ENCODE data around the gene RAD51B. TPM values are rescaled to one million over a fixed set of nuclear protein-coding genes. Genes with fewer than 3 reads are reported as not detected.

RAD51B gene
- total RNA-seq, 2 donors from 2014 or later, result 42.6 to 50.0 TPM

GRCh38 chr14:68534276-68534675 lies 714.7 kb downstream of the RAD51B start:
- ATAC-seq (replicated peaks in 1 of 2), result no peak
- H3K27me3 Mint-ChIP-seq (ENCODE audit: low read depth), result no peaks in the 10 kb centered on the region
- peaks cover 2 to 18% of the 10 kb centered on the region in 2 donors for H3K36me3 Mint-ChIP-seq (ENCODE audit: insufficient read depth in 2 of 2)
- DNase-seq, result no peak
- no peak overlapping the region for H3K27ac Mint-ChIP-seq
- H3K9me3 Mint-ChIP-seq, result peaks cover 6 to 7% of the 10 kb centered on the region in 2 donors
- no peaks in the 10 kb centered on the region for H3K4me1 Mint-ChIP-seq (ENCODE audit: low read depth)
- no peak overlapping the region for H3K4me3 Mint-ChIP-seq

GRCh38 chr14:68535404-68536017 lies 715.9 kb downstream of the RAD51B start:
- Mint-ChIP-seq H3K4me3 (no peak overlapping the region), H3K9me3 (peaks cover 2 to 7% of the 10 kb centered on the region in 2 donors), H3K36me3 (ENCODE audit: insufficient read depth in 2 of 2) (peaks cover 2 to 5% of the 10 kb centered on the region in 2 donors), H3K4me1 (ENCODE audit: low read depth) (no peaks in the 10 kb centered on the region), H3K27ac (no peak overlapping the region), H3K27me3 (ENCODE audit: low read depth) (no peaks in the 10 kb centered on the region)
- no peak for DNase-seq
- ATAC-seq (replicated peaks in 1 of 2), result no peak

- no peak for ATAC-seq (replicated peaks in 1 of 2)
- H3K27me3 Mint-ChIP-seq (ENCODE audit: low read depth), result no peaks in the 10 kb centered on the region
- H3K9me3 Mint-ChIP-seq, result peaks cover 0 to 5% of the 10 kb centered on the region in 2 donors
Observed at GRCh38 chr14:68536018-68536410, 716.4 kb downstream of the RAD51B start.

GRCh38 chr14:68538639-68539038 lies 719.1 kb downstream of the RAD51B start:
- no peaks in the 10 kb centered on the region for H3K36me3 Mint-ChIP-seq (ENCODE audit: insufficient read depth in 2 of 2)
- DNase-seq, result no peak
- no peak overlapping the region for H3K4me3 Mint-ChIP-seq
- H3K9me3 Mint-ChIP-seq, result peaks cover 0 to 1% of the 10 kb centered on the region in 2 donors
- ATAC-seq (replicated peaks in 1 of 2), result no peak
- no peak overlapping the region for H3K27ac Mint-ChIP-seq
- no peaks in the 10 kb centered on the region for H3K27me3 Mint-ChIP-seq (ENCODE audit: low read depth)
- H3K4me1 Mint-ChIP-seq (ENCODE audit: low read depth), result no peaks in the 10 kb centered on the region

More at GRCh38 chr14:68536018-68536410, 716.4 kb downstream of the RAD51B start:
- no peak for DNase-seq
- no peaks in the 10 kb centered on the region for H3K4me1 Mint-ChIP-seq (ENCODE audit: low read depth)
- H3K27ac Mint-ChIP-seq, result no peak overlapping the region
- H3K36me3 Mint-ChIP-seq (ENCODE audit: insufficient read depth in 2 of 2), result peaks cover under 1 to 2% of the 10 kb centered on the region in 2 donors
- no peak overlapping the region for H3K4me3 Mint-ChIP-seq

GRCh38 chr14:68539241-68539737 lies 719.7 kb downstream of the RAD51B start:
- DNase-seq, result no peak
- Mint-ChIP-seq H3K27me3 (ENCODE audit: low read depth) (no peaks in the 10 kb centered on the region), H3K27ac (no peak overlapping the region), H3K4me1 (ENCODE audit: low read depth) (no peaks in the 10 kb centered on the region), H3K36me3 (ENCODE audit: insufficient read depth in 2 of 2) (no peaks in the 10 kb centered on the region), H3K9me3 (no peaks in the 10 kb centered on the region), H3K4me3 (no peak overlapping the region)
- ATAC-seq (replicated peaks in 1 of 2), result no peak

- Mint-ChIP-seq H3K27ac (no peak overlapping the region), H3K4me3 (no peak overlapping the region)
- ATAC-seq (replicated peaks in 1 of 2), result no peak
Observed at GRCh38 chr14:68539789-68540188, 720.2 kb downstream of the RAD51B start.

GRCh38 chr14:68541178-68541896 lies 721.8 kb downstream of the RAD51B start:
- H3K4me1 Mint-ChIP-seq (ENCODE audit: low read depth), result no peaks in the 10 kb centered on the region
- no peak for ATAC-seq (replicated peaks in 1 of 2)
- no peaks in the 10 kb centered on the region for H3K9me3 Mint-ChIP-seq
- no peak for DNase-seq
- no peaks in the 10 kb centered on the region for H3K36me3 Mint-ChIP-seq (ENCODE audit: insufficient read depth in 2 of 2)
- no peak overlapping the region for H3K4me3 Mint-ChIP-seq
- H3K27me3 Mint-ChIP-seq (ENCODE audit: low read depth), result no peaks in the 10 kb centered on the region
- no peak overlapping the region for H3K27ac Mint-ChIP-seq

More at GRCh38 chr14:68539789-68540188, 720.2 kb downstream of the RAD51B start:
- no peaks in the 10 kb centered on the region for H3K36me3 Mint-ChIP-seq (ENCODE audit: insufficient read depth in 2 of 2)
- H3K4me1 Mint-ChIP-seq (ENCODE audit: low read depth), result no peaks in the 10 kb centered on the region
- DNase-seq, result no peak
- no peaks in the 10 kb centered on the region for H3K9me3 Mint-ChIP-seq
- no peaks in the 10 kb centered on the region for H3K27me3 Mint-ChIP-seq (ENCODE audit: low read depth)

- no peak overlapping the region for H3K27ac Mint-ChIP-seq
- no peak for DNase-seq
- no peak overlapping the region for H3K4me3 Mint-ChIP-seq
- H3K27me3 Mint-ChIP-seq (ENCODE audit: low read depth), result no peaks in the 10 kb centered on the region
- H3K36me3 Mint-ChIP-seq (ENCODE audit: insufficient read depth in 2 of 2), result no peaks in the 10 kb centered on the region
- ATAC-seq (replicated peaks in 1 of 2), result no peak
- H3K4me1 Mint-ChIP-seq (ENCODE audit: low read depth), result no peaks in the 10 kb centered on the region
- no peaks in the 10 kb centered on the region for H3K9me3 Mint-ChIP-seq
Observed at GRCh38 chr14:68542346-68542745, 722.8 kb downstream of the RAD51B start.

GRCh38 chr14:68543516-68543915 lies 723.9 kb downstream of the RAD51B start:
- H3K36me3 Mint-ChIP-seq (ENCODE audit: insufficient read depth in 2 of 2), result no peaks in the 10 kb centered on the region
- no peaks in the 10 kb centered on the region for H3K9me3 Mint-ChIP-seq
- no peaks in the 10 kb centered on the region for H3K27me3 Mint-ChIP-seq (ENCODE audit: low read depth)
- DNase-seq (no peak), ATAC-seq (replicated peaks in 1 of 2) (no peak)
- no peak overlapping the region for H3K4me3 Mint-ChIP-seq
- no peak overlapping the region for H3K27ac Mint-ChIP-seq
- H3K4me1 Mint-ChIP-seq (ENCODE audit: low read depth), result no peaks in the 10 kb centered on the region

- H3K27ac Mint-ChIP-seq, result no peak overlapping the region
- H3K9me3 Mint-ChIP-seq, result no peaks in the 10 kb centered on the region
- H3K4me1 Mint-ChIP-seq (ENCODE audit: low read depth), result no peaks in the 10 kb centered on the region
- H3K27me3 Mint-ChIP-seq (ENCODE audit: low read depth), result no peaks in the 10 kb centered on the region
- ATAC-seq (replicated peaks in 1 of 2) (no peak), DNase-seq (no peak)
- no peak overlapping the region for H3K4me3 Mint-ChIP-seq
- no peaks in the 10 kb centered on the region for H3K36me3 Mint-ChIP-seq (ENCODE audit: insufficient read depth in 2 of 2)
Observed at GRCh38 chr14:68544081-68544892, 724.7 kb downstream of the RAD51B start.

- H3K9me3 Mint-ChIP-seq, result no peaks in the 10 kb centered on the region
- no peaks in the 10 kb centered on the region for H3K36me3 Mint-ChIP-seq (ENCODE audit: insufficient read depth in 2 of 2)
- no peak overlapping the region for H3K4me3 Mint-ChIP-seq
- H3K4me1 Mint-ChIP-seq (ENCODE audit: low read depth), result no peaks in the 10 kb centered on the region
- H3K27me3 Mint-ChIP-seq (ENCODE audit: low read depth), result no peaks in the 10 kb centered on the region
- no peak overlapping the region for H3K27ac Mint-ChIP-seq
- DNase-seq (no peak), ATAC-seq (replicated peaks in 1 of 2) (no peak)
Observed at GRCh38 chr14:68546839-68547238, 727.3 kb downstream of the RAD51B start.

GRCh38 chr14:68547305-68548193 lies 728.0 kb downstream of the RAD51B start:
- H3K36me3 Mint-ChIP-seq (ENCODE audit: insufficient read depth in 2 of 2), result no peaks in the 10 kb centered on the region
- H3K27me3 Mint-ChIP-seq (ENCODE audit: low read depth), result no peaks in the 10 kb centered on the region
- no peak overlapping the region for H3K27ac Mint-ChIP-seq
- no peak for ATAC-seq (replicated peaks in 1 of 2)
- no peak overlapping the region for H3K4me3 Mint-ChIP-seq
- DNase-seq, result no peak
- H3K4me1 Mint-ChIP-seq (ENCODE audit: low read depth), result no peaks in the 10 kb centered on the region
- no peaks in the 10 kb centered on the region for H3K9me3 Mint-ChIP-seq
